ENCODE measurements around the gene ADAP1.

- TF ChIP-seq ZNF16 (tag by site-specific recombination; IDR thresholded peaks at IDR 0.05; ENCODE audit: low read depth) (no peak), SP2 (tag by site-specific recombination; IDR thresholded peaks at IDR 0.05) (no peak), YY1 (tag by site-specific recombination; IDR thresholded peaks at IDR 0.05) (no peak)
- TF ChIP-seq, protein P1, sequence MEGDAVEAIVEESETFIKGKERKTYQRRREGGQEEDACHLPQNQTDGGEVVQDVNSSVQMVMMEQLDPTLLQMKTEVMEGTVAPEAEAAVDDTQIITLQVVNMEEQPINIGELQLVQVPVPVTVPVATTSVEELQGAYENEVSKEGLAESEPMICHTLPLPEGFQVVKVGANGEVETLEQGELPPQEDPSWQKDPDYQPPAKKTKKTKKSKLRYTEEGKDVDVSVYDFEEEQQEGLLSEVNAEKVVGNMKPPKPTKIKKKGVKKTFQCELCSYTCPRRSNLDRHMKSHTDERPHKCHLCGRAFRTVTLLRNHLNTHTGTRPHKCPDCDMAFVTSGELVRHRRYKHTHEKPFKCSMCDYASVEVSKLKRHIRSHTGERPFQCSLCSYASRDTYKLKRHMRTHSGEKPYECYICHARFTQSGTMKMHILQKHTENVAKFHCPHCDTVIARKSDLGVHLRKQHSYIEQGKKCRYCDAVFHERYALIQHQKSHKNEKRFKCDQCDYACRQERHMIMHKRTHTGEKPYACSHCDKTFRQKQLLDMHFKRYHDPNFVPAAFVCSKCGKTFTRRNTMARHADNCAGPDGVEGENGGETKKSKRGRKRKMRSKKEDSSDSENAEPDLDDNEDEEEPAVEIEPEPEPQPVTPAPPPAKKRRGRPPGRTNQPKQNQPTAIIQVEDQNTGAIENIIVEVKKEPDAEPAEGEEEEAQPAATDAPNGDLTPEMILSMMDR (tag by site-specific recombination; IDR thresholded peaks at IDR 0.05): no peak
Measured at GRCh38 chr7:985915-986741, 31.6 kb upstream of the ADAP1 start.
